GM08714 (cell line): ENCODE data around the gene SPP1.
"Not testable (repeated sequence)": the region's sequence is repeated elsewhere in the genome, so short reads cannot be mapped to it uniquely, and the experiment has no call there.

Source experiments
- H3K4me3 ChIP-seq: fragments of 200-500 bp; sonication (Bioruptor generic); 2 replicates; pipeline ENCODE4 v1.5.1; 2014; ENCODE audit warnings: mild to moderate bottlenecking, low read length, inconsistent platforms
- ZNF274 ChIP-seq: IDR thresholded peaks from 2 replicates; pipeline ENCODE4 v1.6.1; 2012; ENCODE audit warnings: mild to moderate bottlenecking, low read depth, low read length

SPP1 gene

DNA sequence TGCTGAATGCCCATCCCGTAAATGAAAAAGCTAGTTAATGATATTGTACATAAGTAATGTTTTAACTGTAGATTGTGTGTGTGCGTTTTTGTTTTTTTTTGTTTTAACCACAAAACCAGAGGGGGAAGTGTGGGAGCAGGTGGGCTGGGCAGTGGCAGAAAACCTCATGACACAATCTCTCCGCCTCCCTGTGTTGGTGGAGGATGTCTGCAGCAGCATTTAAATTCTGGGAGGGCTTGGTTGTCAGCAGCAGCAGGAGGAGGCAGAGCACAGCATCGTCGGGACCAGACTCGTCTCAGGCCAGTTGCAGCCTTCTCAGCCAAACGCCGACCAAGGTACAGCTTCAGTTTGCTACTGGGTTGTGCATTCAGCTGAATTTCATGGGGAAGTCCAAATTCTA, at the start of gene SPP1:
Gene SPP1, plus strand, starts transcription at position 249 of the 400 bp plus-strand sequence. CDS start 1,182 bp downstream, outside the sequence.
- no peak for TF ChIP-seq ZNF274
- H3K4me3 ChIP-seq, result no peak within 1 kb of the TSS

DNA sequence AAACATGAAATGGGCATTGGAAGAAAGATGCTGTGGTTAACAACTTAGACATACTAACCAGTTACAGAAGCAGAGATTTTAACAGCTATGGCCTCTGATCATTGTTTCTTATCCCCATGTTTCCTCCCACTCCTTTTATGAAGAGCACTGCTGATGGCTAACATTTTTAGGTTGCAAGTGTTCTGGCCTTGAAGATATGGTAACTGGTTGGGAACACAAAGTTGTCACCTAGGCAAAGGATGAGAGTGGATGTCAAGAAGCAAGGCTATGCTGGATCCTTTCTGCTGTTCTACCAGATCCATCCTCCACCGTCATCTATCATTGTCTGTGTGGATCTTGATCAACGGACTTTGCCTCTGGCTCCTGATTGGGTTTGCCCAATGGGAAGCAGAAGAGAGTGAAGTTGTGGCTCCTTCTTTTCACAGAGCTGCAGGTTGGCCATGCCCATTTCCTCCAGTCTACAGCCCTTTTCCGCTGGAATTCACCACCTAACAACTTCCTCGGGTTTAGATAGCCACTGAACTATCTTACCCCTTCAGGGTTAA, 48.9 kb upstream of the SPP1 start:
- TF ChIP-seq ZNF274, result no peak
- no peak overlapping the region for H3K4me3 ChIP-seq

DNA sequence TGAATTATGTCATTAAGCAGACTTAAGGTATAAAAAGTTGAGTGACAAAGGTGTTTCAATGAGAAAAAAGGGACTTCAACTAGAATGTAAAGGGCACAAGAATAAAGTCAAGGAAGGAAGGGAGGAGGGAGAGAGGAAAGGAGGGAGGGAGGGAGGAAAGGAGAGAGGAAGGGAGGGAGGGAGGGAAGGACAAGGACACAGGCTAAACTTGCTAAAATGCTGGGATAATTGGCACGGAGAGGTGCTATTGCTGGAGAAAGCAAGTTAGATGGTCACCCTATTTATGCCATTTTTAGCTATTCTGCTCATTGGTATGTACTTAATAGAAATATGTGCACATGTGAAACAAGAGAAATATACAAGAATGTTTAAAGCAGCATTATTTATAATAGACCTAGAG, 44.9 kb upstream of the SPP1 start:
- H3K4me3 ChIP-seq, result no peak overlapping the region
- TF ChIP-seq ZNF274, result no peak

DNA sequence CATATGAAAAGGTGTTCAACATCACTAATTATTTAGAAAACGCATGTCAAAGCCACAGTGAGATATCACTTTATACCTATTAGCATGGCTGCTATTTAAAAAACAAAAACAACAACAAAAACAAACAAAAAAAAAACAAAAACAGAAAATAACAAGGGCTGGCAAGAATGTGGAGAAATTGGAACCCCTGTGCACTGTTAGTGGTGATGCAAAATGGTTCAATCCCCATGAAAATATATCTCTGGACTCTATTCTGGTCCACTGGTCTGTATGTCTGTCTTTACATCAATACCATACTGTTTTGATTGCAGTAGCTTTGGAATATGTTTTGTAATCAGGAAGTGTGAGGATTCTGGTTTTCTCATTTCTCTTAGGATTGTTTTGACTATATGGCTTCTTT, 43.6 kb upstream of the SPP1 start:
- H3K4me3 ChIP-seq, result no peak overlapping the region
- TF ChIP-seq ZNF274, result no peak

DNA sequence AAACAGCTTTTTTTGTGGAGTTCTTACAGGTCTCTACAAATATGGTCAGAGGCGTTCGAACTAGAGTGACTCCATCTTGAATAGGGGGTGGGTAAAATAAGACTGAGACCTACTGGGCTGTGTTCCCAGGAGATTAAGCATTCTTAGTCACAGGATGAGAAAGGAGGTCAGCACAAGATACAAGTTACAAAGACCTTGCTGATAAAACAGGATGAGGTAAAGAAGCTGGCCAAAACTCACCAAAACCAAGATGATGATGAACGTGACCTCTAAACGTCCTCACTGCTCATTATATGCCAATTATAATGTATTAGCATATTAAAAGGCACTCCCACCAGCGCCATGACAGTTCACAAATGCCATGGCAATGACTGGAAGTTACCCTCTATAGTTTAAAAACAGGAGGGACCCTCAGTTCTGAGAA, 42.8 kb upstream of the SPP1 start:
- no peak overlapping the region for H3K4me3 ChIP-seq
- no peak for TF ChIP-seq ZNF274

DNA sequence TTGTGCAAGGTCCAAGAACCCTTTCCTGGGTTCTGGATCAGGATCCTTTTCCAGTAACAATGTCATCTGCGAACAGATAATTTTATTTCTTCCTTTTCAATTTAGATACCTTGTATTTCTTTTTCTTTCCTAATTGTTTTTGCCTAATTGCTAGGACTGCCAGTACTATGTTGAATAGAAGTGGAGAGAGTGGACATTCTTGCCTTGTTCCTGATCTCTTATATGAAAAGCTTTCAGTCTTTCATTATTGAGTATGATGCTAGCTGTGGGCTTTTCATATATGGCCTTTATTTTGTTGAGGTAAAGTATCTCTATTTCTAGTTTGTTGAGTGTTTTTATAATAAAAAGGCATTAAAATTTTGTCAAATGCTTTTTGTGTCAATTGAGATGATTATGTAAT, 42.2 kb upstream of the SPP1 start:
- no peak for TF ChIP-seq ZNF274
- no peak overlapping the region for H3K4me3 ChIP-seq

DNA sequence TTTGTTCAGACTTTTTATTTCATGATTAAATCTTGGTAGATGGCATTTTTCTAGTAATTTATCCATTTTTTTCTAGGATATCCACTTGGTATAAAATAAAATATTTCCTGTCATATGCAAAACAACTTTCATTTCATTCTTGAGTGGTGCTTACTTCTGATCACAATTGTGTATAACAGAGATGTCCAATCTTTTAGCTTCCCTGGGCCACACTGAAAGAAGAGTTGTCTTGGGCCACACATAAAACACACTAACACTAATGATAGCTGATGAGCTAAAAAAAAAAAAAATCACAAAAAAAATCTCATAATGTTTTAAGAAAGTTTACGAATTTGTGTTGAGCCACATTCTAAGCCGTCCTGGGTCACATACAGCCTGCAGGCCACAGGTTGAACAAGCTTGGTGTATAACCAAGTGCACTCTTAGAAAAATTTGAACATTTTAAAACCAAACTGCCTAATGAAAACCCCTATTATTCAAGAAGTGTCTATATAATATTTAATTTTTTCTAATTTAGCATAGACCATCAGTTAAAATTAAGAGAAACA, 41.3 kb upstream of the SPP1 start:
- no peak for TF ChIP-seq ZNF274

DNA sequence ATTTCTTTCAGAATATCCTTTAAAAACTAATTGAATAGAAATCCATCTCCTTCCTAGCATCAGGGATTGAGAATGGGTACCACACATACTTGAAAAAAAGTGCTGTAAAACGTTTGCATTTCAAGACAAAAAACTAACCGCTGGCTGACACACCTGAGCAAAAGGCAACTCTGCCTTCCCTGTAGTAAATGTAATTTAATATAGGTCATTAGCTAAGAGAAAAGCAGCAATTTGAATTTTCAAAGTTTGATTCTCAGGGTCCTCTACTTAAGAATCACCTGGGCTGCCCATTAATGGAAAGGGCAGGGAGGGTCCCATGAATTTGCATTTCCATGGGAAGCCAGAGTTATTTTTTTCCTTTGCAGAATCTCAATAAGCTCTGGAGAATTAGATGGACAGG, 40.5 kb upstream of the SPP1 start:
- TF ChIP-seq ZNF274, result no peak
- H3K4me3 ChIP-seq, result no peak overlapping the region

More for the DNA sequence above, 41.3 kb upstream of the SPP1 start:
- no peak overlapping the region for H3K4me3 ChIP-seq

DNA sequence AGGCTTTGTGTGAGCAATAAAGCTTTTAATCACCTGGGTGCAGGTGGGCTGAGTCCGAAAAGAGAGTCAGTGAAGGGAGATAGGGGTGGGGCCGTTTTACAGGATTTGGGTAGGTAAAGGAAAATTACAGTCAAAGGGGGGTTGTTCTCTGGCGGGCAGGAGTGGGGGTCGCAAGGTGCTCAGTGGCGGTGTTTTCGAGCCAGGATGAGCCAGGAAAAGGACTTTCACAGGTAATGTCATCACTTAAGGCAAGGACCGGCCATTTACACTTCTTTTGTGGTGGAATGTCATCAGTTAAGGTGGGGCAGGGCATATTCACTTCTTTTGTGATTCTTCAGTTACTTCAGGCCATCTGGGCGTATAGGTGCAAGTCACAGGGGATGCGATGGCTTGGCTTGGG, 39.6 kb upstream of the SPP1 start:
- not testable (repeated sequence) for H3K4me3 ChIP-seq

DNA sequence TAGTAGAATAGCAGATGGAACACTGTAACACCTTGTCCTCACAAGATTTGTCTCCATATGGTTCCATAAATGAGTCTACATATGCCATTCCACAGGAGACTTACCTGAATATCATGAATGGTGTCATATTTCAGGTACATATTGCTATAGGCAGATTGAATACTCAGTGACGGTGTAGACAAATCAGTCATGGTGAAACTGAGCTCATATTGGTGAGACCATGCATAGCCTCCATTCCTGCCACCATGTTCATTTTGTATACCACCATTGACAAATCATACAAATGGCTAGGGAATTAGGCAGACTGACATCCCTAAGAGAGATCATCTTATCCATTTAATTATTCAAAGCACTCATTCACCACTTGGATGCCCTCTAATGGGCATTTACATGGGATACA, 38.0 kb upstream of the SPP1 start:
- H3K4me3 ChIP-seq, result no peak overlapping the region
- no peak for TF ChIP-seq ZNF274

DNA sequence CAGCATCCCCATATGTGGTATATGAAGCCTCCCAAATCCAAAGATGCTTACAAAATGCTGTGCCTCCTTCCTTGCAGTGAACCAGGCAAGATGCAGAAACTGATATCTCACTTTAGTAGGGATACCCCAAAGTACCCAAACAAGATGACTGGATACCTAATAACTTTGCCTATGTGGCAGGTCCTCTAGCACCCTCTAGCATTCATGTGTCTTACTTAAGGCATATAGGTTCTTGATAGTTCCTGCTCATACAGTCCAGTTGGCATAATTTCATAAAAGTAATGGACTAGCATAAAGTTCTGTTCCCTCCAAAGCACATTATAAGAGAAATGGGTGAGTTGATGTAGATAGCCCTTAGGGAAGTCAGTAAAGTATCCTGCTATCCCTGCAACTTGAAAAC, 36.8 kb upstream of the SPP1 start:
- H3K4me3 ChIP-seq, result no peak overlapping the region
- no peak for TF ChIP-seq ZNF274

DNA sequence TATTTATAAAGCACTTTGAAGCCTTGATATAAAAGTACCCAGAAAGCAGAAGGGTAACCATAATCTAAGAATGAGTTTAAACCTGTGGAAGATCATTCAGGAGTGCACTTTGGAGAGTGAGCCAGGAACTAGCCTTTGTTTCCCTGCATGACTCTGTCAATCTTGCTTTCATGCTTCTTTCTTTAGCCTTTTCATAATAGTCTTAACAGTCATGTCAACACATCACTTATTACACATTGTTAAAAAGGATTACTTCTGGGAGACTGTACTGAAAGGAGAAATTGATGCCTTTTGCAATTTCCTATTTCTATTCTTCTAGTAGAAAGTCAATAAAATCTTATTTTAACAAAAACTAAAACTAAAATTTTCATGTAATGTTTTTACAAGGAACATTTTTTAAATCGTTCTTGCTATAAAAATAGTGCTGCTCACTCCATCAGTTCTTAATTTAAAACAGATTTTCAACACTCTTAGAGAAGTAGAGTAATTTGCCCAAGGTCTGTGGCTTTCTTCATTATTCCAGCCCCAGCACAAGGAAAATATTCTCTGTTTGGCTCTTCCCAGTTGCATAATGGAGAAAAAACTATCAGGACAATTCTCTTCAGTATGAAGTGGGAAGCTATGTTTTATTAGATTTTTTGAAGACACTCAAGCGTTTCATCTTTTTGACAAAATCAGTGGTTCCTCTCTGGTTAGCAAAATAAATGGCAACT, 35.4 kb upstream of the SPP1 start:
- no peak for TF ChIP-seq ZNF274

DNA sequence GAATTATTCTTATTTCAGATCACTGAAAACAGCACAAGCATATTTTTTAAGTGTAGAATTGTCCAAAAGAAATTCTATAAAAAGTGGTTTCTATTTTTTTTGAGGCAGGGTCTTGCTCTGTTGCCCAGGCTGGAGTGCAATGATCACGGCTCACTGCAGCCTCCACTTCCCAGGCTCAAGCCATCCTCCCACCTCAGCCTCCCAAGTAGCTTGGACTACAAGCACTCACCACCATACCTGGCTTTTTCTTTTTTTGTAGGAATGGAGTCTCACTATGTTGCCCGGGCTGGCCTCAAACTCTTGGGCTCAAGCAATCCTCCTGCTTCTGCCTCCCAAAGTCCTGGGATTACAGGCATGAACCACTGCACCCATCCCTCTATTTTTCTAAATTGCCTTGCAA, 34.7 kb upstream of the SPP1 start:
- not testable (repeated sequence) for H3K4me3 ChIP-seq

More for the DNA sequence above, 35.4 kb upstream of the SPP1 start:
- no peak overlapping the region for H3K4me3 ChIP-seq

DNA sequence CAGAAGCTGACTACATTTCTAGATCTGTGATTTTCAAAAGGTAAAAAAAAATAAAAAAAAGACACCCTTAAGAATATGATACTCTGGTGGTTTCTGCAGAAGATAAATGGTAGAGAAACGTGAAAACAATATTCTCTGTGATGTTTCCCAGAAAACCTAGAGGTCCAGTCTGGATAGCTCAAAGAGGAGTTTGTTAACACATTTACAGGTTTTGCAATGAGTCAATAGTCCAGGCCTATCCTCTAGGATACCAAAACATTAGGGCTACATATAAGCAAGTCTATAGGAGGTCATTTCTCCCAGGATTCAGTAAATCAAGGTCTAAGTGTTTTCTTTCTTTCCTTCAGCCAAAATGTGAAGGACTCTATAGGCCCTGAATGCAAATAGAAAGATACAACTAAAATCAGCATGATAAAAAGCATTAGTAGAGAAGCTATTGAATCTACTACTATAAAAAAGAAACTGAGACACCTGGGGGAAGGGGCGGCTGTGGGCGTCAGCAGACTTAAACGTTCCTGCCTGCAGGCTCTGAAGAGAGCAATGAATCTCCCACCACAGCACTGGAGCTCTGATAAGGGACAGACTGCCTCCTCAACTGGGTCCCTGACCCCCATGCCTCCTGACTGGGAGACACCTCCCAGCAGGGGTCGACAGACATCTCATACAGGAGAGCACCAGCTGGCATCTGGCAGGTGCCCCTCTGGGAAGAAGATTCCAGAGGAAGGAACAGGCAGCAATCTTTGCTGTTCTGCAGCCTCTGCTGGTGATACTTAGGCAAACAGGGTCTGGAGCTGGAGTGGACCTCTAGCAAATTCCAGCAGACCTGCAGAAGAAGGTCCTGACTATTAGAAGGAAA, 33.7 kb upstream of the SPP1 start:
- TF ChIP-seq ZNF274, result no peak
- H3K4me3 ChIP-seq, result no peak overlapping the region

DNA sequence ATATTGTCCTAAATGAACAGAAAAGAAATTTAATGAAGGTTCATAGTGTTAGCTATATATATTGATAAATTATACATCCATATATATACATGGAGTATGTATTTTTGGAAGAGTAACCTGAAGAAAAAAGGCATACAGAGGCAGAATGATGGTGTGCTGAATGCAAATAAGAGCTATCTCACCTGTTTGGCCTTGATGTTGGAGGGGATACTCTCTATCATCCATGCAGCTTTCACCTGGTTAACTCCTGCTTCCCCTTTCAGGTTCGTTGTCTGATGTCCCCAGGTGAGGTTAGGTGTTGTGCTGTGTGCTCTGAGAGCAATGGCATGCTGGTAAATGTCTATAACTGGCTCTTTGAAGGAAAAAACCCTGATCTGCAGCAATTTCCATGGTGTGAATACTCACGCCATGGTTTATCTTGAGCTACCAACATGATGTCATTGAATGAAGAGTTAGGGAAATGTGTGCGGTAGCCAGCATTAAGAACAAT, 31.8 kb upstream of the SPP1 start:
- no peak overlapping the region for H3K4me3 ChIP-seq
- TF ChIP-seq ZNF274, result no peak
